Esophagus squamous epithelium (tissue), 5 donors: Measurements from ENCODE around the gene IL16. TPM values are rescaled to one million over a fixed set of nuclear protein-coding genes. Genes with fewer than 3 reads are reported as not detected.
A peak's percentile ranks its signal among the peaks of the same experiment; 100 is the strongest.

Experiments used
- DNase-seq: peaks from one replicate; lab custom pipeline; 2025; lab: John Stamatoyannopoulos, UW
- H3K27ac ChIP-seq, 4 donors: fragments of 200-600 bp; sonication (generic); one replicate each; pipeline ENCODE4 v1.5.1; 2016 to 2019; ENCODE audit warnings: mild to moderate bottlenecking in 1 of 4
- H3K27me3 ChIP-seq, 4 donors: fragments of 200-600 bp; sonication (generic); 1 replicate in 3 of 4; 2 replicates in 1 of 4; pipeline versions ENCODE4 v1.5.1 to v1.6.0; 2017 to 2021; ENCODE audit warnings: antibody characterized with exemption in 1 of 4
- H3K36me3 ChIP-seq, 3 donors: fragments of 200-600 bp; sonication (generic); one replicate each; pipeline ENCODE4 v1.5.1; 2016 to 2019
- H3K4me1 ChIP-seq, 3 donors: fragments of 200-600 bp; sonication (generic); one replicate each; pipeline ENCODE4 v1.5.1; 2017 to 2019
- H3K4me3 ChIP-seq, 4 donors: fragments of 200-600 bp; sonication (generic); 1 replicate in 3 of 4; 2 replicates in 1 of 4; pipeline ENCODE4 v1.5.1; 2016 to 2019; ENCODE audit warnings: mild to moderate bottlenecking in 2 of 4, moderate library complexity in 1 of 4
- H3K9me3 ChIP-seq, 3 donors: fragments of 200-600 bp; sonication (generic); one replicate each; pipeline ENCODE4 v1.5.1; 2016 to 2019
- POLR2A ChIP-seq, 4 donors: fragments of 450-650 bp; IDR thresholded peaks; one replicate each; pipeline ENCODE4 v1.6.1; 2017; ENCODE audit warnings: antibody characterized with exemption in 4 of 4, mild to moderate bottlenecking in 4 of 4, moderate library complexity in 3 of 4
- WGBS, 2 donors: methylation state at CpG; one replicate each; pipeline ENCODE4 v1.1.5; 2018; 5-methylcytosine and 5-hydroxymethylcytosine counted together
- intact Hi-C: fragments of 100-400 bp; cut with DNase I; formaldehyde crosslinking; loops from one replicate; pipeline ENCODE4 v1.15.0; 2022
- total RNA-seq, 4 donors: library from RNA; depleted of rRNA; stranded (reverse); fragments of >200 nt; gene quantifications; one replicate each; pipeline ENCODE4 v1.1.0, GENCODE V29; 2016
- TF ChIP-seq, protein P1 (sequence below), 6 experiments: fragments of 450-650 bp in 4 of 6; fragments of 200-600 bp in 2 of 6; sonication (generic) in 2 of 6; IDR thresholded peaks; one replicate each; pipeline ENCODE4 v1.5.1; 2016 to 2019; ENCODE audit warnings: antibody characterized with exemption in 6 of 6, mild to moderate bottlenecking in 4 of 6, moderate library complexity in 4 of 6
- donor health status: DM: yes; HTN: yes; CAD: no.

Gene IL16
- total RNA-seq, 4 donors from 2014 or later, result 2.3 to 20.0 (median 4.6) TPM

DNA sequence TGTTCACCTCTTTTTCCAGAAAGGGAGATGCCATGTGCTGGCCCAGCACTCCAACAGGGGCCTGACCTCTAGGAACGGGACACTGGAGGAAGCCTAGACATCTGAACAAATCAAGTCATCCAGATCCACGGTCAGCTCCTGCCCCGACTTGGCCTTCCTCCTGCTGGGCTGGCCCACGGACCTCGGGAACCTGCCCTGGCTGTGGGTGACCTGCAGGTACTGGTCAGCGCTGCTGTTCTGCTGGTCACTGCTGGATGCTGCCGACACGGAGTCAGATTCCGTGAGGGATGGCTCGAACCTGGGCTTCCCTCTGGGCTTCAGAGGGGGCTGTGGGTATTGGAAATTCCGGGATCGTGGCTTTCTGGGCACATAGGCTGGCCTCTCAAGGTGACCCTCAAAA, 135.6 kb downstream of the IL16 start:
- DNase-seq, result no peak
- 85% methylated on average over 5 of the region's 12 CpGs; no CpG with 5 or more reads in 1 of the 2 donors for WGBS, 2 donors
- intact Hi-C loops, result no loop called here

DNA sequence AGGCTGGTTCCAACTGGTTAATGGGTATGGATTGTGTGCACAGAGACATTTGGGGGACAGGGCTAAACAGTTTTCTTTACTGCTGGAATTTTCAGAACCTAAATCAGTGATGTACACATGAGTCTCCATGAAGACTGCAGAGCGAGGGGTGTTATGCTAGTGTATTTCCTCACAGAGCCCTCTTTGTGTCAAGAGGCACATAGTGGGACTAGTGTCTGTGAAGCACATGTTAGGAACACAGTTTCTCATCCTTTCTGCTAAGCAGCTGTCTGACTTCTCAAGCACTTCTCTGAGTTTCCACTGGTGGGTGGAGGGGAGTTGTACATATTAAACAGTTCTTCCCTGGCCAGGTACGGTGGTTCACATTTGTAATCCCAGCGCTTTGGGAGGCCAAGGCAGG, 136.7 kb downstream of the IL16 start:
- H3K4me1 ChIP-seq, result peaks cover 0 to 12% (median 0%) of the 10 kb centered on the region in 3 donors
- no peak overlapping the region for H3K27ac ChIP-seq
- no peak for DNase-seq
- WGBS, 2 donors, result 86 to 100% methylated on average over 1 of the region's 3 CpGs
- H3K9me3 ChIP-seq, result no peaks in the 10 kb centered on the region
- no peak overlapping the region for H3K4me3 ChIP-seq
- H3K36me3 ChIP-seq, result no peaks in the 10 kb centered on the region
- no peaks in the 10 kb centered on the region for H3K27me3 ChIP-seq
- TF ChIP-seq, protein P1, sequence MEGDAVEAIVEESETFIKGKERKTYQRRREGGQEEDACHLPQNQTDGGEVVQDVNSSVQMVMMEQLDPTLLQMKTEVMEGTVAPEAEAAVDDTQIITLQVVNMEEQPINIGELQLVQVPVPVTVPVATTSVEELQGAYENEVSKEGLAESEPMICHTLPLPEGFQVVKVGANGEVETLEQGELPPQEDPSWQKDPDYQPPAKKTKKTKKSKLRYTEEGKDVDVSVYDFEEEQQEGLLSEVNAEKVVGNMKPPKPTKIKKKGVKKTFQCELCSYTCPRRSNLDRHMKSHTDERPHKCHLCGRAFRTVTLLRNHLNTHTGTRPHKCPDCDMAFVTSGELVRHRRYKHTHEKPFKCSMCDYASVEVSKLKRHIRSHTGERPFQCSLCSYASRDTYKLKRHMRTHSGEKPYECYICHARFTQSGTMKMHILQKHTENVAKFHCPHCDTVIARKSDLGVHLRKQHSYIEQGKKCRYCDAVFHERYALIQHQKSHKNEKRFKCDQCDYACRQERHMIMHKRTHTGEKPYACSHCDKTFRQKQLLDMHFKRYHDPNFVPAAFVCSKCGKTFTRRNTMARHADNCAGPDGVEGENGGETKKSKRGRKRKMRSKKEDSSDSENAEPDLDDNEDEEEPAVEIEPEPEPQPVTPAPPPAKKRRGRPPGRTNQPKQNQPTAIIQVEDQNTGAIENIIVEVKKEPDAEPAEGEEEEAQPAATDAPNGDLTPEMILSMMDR (IDR thresholded peaks at IDR 0.05), result no peak
- TF ChIP-seq POLR2A (IDR thresholded peaks at IDR 0.05), result no peak
- intact Hi-C loops, result no loop called here

More for the DNA sequence above, 135.6 kb downstream of the IL16 start:
- no peaks in the 10 kb centered on the region for H3K36me3 ChIP-seq
- peaks cover 0 to 2% (median 0%) of the 10 kb centered on the region in 3 donors for H3K4me1 ChIP-seq
- no peaks in the 10 kb centered on the region for H3K9me3 ChIP-seq
- TF ChIP-seq, protein P1 (IDR thresholded peaks at IDR 0.05), result no peak
- TF ChIP-seq POLR2A (IDR thresholded peaks at IDR 0.05), result no peak
- no peak overlapping the region for H3K27ac ChIP-seq
- H3K4me3 ChIP-seq, result no peak overlapping the region
- H3K27me3 ChIP-seq, result no peaks in the 10 kb centered on the region

DNA sequence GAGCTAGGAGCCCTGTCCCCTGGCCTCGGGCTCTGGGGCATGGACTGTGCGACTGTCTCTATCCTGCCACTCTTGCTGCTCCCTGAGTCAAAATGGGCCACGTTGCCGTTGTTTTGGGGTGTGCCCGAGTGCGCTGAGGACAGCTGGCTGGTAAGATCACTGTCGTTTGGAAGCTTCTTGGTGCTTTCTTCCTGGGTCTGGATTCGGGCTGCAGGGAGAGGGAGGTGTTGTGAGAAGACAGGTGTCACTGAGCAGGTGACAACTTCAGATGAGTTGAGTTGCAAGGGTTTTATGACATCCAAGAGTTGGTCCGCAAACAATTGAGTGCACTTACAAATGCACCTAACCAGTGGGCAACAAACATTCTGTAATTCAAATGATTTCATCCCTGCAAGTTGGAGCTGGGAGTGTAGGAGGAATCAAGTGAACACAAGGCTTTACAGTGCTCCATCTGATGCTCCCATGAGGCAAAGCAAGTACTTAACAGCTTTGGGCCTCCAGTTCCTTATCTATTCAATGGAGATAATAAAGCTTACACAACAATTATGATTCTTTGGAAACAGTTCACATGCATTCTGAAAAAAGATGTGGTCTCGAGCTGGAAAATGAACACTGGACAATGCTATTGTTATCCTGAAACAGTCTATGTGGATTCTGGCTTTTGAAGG, 138.2 kb downstream of the IL16 start:
- Histone ChIP-seq H3K27ac (no peak overlapping the region), H3K9me3 (no peaks in the 10 kb centered on the region), H3K4me1 (peaks cover 0 to 18% (median 0%) of the 10 kb centered on the region in 3 donors), H3K27me3 (no peaks in the 10 kb centered on the region), H3K4me3 (no peak overlapping the region), H3K36me3 (no peaks in the 10 kb centered on the region)
- no peak for TF ChIP-seq POLR2A (IDR thresholded peaks at IDR 0.05)
- no peak for DNase-seq
- 86 to 87% methylated on average over 5 to 10 of the region's 10 CpGs for WGBS, 2 donors
- intact Hi-C loops, result no loop called here

DNA sequence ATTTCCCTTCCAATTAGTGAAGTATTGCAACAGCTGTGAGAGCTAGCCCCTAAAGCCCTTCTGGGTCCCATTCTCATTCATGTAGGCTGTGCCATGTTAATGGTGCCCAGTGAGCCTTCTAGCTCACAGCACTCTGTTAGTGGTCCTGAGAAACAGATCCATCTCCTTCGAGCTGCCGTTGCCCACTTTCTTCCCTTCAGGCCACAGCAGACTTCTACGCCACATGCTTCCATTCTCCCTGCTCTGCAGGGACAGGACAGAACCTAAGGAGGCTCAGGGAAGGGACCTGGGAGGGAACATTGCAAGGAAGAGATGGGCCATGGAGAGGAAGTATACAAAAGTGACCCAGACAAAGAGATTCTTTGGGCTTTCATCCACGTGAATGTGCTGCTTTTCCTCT, 139.0 kb downstream of the IL16 start:
- Histone ChIP-seq H3K4me3 (no peak overlapping the region), H3K27ac (no peak overlapping the region), H3K9me3 (no peaks in the 10 kb centered on the region), H3K36me3 (no peaks in the 10 kb centered on the region), H3K27me3 (no peaks in the 10 kb centered on the region), H3K4me1 (peaks cover 0 to 18% (median 0%) of the 10 kb centered on the region in 3 donors)
- intact Hi-C loops, result no loop called here
- WGBS, 2 donors, result 93 to 97% methylated on average over 4 of the region's 4 CpGs
- no peak for DNase-seq
- no peak for TF ChIP-seq POLR2A (IDR thresholded peaks at IDR 0.05)
- TF ChIP-seq, protein P1 (IDR thresholded peaks at IDR 0.05), result no peak

DNA sequence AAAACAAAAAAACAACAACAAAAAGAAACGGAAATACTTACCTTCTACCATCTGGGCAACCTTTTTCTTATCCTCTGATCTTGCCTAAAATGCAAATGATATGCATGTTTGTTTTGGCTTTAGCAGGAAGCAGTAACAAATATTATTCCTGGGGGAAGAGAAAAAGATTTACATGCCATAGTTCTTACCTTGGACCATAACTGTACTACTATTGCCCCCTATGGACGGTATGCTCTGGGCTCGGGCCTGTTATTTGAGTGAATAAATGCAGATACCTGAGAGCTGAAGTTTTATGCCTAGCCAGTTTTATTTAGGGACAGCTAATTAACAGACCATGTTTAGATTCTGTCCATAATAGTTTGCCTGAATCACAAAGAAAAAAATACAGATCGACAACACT, 139.9 kb downstream of the IL16 start:
- H3K36me3 ChIP-seq, result no peaks in the 10 kb centered on the region
- DNase-seq, result no peak
- WGBS, 2 donors, result 82 to 85% methylated on average over 4 of the region's 4 CpGs
- TF ChIP-seq, protein P1 (IDR thresholded peaks at IDR 0.05), result peak in 4 of 6 experiments; percentile 13 to 46 (median 28)
- no peak for TF ChIP-seq POLR2A (IDR thresholded peaks at IDR 0.05)
- H3K27me3 ChIP-seq, result no peaks in the 10 kb centered on the region
- H3K4me1 ChIP-seq, result peaks cover 0 to 18% (median 0%) of the 10 kb centered on the region in 3 donors
- H3K4me3 ChIP-seq, result no peak overlapping the region
- no peak overlapping the region for H3K27ac ChIP-seq
- intact Hi-C loops, result no loop called here
- no peaks in the 10 kb centered on the region for H3K9me3 ChIP-seq
